GM12878 (cell line): ENCODE data around the gene TMEM53. TPM values are rescaled to one million over a fixed set of nuclear protein-coding genes. Genes with fewer than 3 reads are reported as not detected.

ENCODE experiments used
- ATAC-seq: fragments of 200-7000 bp; cut with Tn5 transposase; 3 replicates; pipeline ENCODE4 v1.9.1; 2020; ENCODE audit warnings: mild to moderate bottlenecking, moderate library complexity
- BruUV-seq: library from RNA; stranded (reverse); fragments of 400-500 nt; replicated peaks from 2 replicates; lab custom pipeline; 2021; lab: Mats Ljungman, UMichigan
- CTCF ChIA-PET: fragments of 300-600 bp; sonication (Branson Sonifier 250); formaldehyde crosslinking; extraction: SDS; loops from one replicate; lab custom pipeline; 2021; ENCODE audit warnings: inconsistent platforms; lab: Yijun Ruan, JAX
- POLR2A ChIA-PET: fragments of 350-600 bp; formaldehyde crosslinking; extraction: SDS; loops from one replicate; lab custom pipeline; 2021; ENCODE audit warnings: inconsistent platforms; lab: Charles Lee
- RAD21 ChIA-PET: fragments of 300-600 bp; sonication (Branson Sonifier 250); formaldehyde crosslinking; loops from one replicate; lab custom pipeline; 2023; ENCODE audit warnings: antibody characterized with exemption; ENCODE audit not compliant: unreplicated experiment; lab: Charles Lee
- SMC1A ChIA-PET: fragments of 300-600 bp; sonication (Branson Sonifier 250); formaldehyde crosslinking; loops from one replicate; lab custom pipeline; 2023; ENCODE audit not compliant: unreplicated experiment, uncharacterized antibody; lab: Charles Lee
- DNase-seq: peaks from one replicate; pipeline ENCODE4 v3.0.0-alpha.2; 2011; ENCODE audit warnings: low read depth, low spot score
- FAIRE-seq: peaks from 3 replicates; lab custom pipeline; 2011; peaks lifted over from hg19 to GRCh38; lab: Jason Lieb, UNC
- H2AFZ ChIP-seq: 2 replicates; pipeline ENCODE4 v1.6.0; 2011; ENCODE audit warnings: low read depth, low read length, control low read depth; ENCODE audit not compliant: control insufficient read depth
- H3K27ac ChIP-seq: 2 replicates; pipeline ENCODE4 v1.5.1; 2011; ENCODE audit warnings: control low read depth; ENCODE audit not compliant: control insufficient read depth, insufficient read depth
- H3K27me3 ChIP-seq, 2 experiments: replicated peaks in 1 of 2; 2 replicates each; pipeline versions ENCODE4 v1.6.0 to v1.6.1; 2011; ENCODE audit warnings: low read length in 1 of 2; ENCODE audit not compliant: control insufficient read depth in 2 of 2, insufficient read depth in 2 of 2
- H3K36me3 ChIP-seq, 2 experiments: 2 replicates each; pipeline ENCODE4 v1.5.1; 2011; ENCODE audit warnings: low read length in 1 of 2; ENCODE audit not compliant: control insufficient read depth in 2 of 2, insufficient read depth in 2 of 2
- H3K4me1 ChIP-seq: 2 replicates; pipeline ENCODE4 v1.6.1; 2011; ENCODE audit warnings: mild to moderate bottlenecking, low read length, moderate library complexity, mixed read lengths; ENCODE audit not compliant: control insufficient read depth, insufficient read depth
- H3K4me2 ChIP-seq: 2 replicates; pipeline ENCODE4 v1.6.0; 2011; ENCODE audit warnings: control low read depth; ENCODE audit not compliant: control insufficient read depth, insufficient read depth
- H3K4me3 ChIP-seq: fragments of 200-600 bp; sonication (generic); 2 replicates; pipeline ENCODE4 v1.5.1; 2016
- H3K79me2 ChIP-seq: 2 replicates; pipeline ENCODE4 v1.6.0; 2011; ENCODE audit warnings: low read length; ENCODE audit not compliant: control insufficient read depth, insufficient read depth
- H3K9ac ChIP-seq: 2 replicates; pipeline ENCODE4 v1.8.0; 2011; ENCODE audit warnings: low read length, control low read depth, mixed read lengths; ENCODE audit not compliant: control insufficient read depth, insufficient read depth
- H3K9me3 ChIP-seq: replicated peaks from 3 replicates; pipeline ENCODE4 v1.5.1; 2011; ENCODE audit warnings: mild to moderate bottlenecking, low read length; ENCODE audit not compliant: control insufficient read depth, insufficient read depth
- H4K20me1 ChIP-seq: 2 replicates; pipeline ENCODE4 v1.6.0; 2011; ENCODE audit not compliant: control insufficient read depth, insufficient read depth
- CEBPZ ChIP-seq: fragments of 150-350 bp; IDR thresholded peaks from 2 replicates; pipeline ENCODE4 v1.6.1; 2016; ENCODE audit warnings: low read depth, low read length
- ETV6 ChIP-seq, 2 experiments: fragments of 450-650 bp in 1 of 2; IDR thresholded peaks in 1 of 2; conservative IDR thresholded peaks in 1 of 2; 2 replicates each; pipeline ENCODE4 v1.6.1; 2014; ENCODE audit warnings: antibody characterized with exemption in 1 of 2, borderline replicate concordance in 1 of 2, low read depth in 1 of 2, mild to moderate bottlenecking in 1 of 2, moderate library complexity in 1 of 2
- HDAC2 ChIP-seq: fragments of 200-600 bp; sonication (generic); IDR thresholded peaks from 2 replicates; pipeline ENCODE4 v1.6.1; 2017
- MTA3 ChIP-seq: IDR thresholded peaks from 2 replicates; pipeline ENCODE4 v1.6.1; 2012; ENCODE audit warnings: low read length, inconsistent platforms, borderline replicate concordance
- MYB ChIP-seq: fragments of 150-350 bp; IDR thresholded peaks from 2 replicates; pipeline ENCODE4 v1.6.1; 2014; ENCODE audit warnings: mild to moderate bottlenecking, low read depth, low read length, borderline replicate concordance
- NR2C1 ChIP-seq: fragments of 450-650 bp; IDR thresholded peaks from 2 replicates; pipeline ENCODE4 v1.6.1; 2017; ENCODE audit warnings: antibody characterized with exemption, mild to moderate bottlenecking, moderate library complexity
- SMAD5 ChIP-seq: IDR thresholded peaks from 2 replicates; pipeline ENCODE4 v1.6.1; 2016; ENCODE audit warnings: antibody characterized with exemption, low read depth
- SP1 ChIP-seq: IDR thresholded peaks from one replicate; pipeline ENCODE4 v1.6.1; 2011; ENCODE audit warnings: low read depth, low read length
- ZBED1 ChIP-seq: IDR thresholded peaks from 2 replicates; pipeline ENCODE4 v1.6.1; 2016; ENCODE audit warnings: borderline replicate concordance
- WGBS: methylation state at CpG from one replicate; pipeline ENCODE4 v1.1.6; 2016; ENCODE audit warnings: low lambda C conversion rate; ENCODE audit not compliant: insufficient replicate concordance, insufficient coverage; ENCODE audit errors: missing lambda C conversion rate; 5-methylcytosine and 5-hydroxymethylcytosine counted together
- in situ Hi-C: fragments of 300-500 bp; cut with MboI; formaldehyde crosslinking; loops from 9 replicates; pipeline ENCODE4 v1.14.3; 2018; ENCODE audit warnings: mixed read lengths
- intact Hi-C: fragments of 100-400 bp; cut with micrococcal nuclease; formaldehyde crosslinking; loops from one replicate; pipeline ENCODE4 v1.14.2; 2022; ENCODE audit not compliant: unreplicated experiment
- polyA plus RNA-seq, 11 experiments: library from polyadenylated mRNA; depleted of rRNA in 4 of 11; unstranded in 6 of 11; stranded (reverse) in 5 of 11; fragments of >200 nt; fragmentation: Nextera tagmentation in 4 of 11; fragmentation: Illumina TruSeq in 1 of 11; extraction: Ambion mirVana in 4 of 11; extraction: Trizol in 1 of 11; gene quantifications; 1 replicate in 1 of 11; 2 replicates in 10 of 11; pipeline versions ENCODE4 v1.2.1 to v1.2.3, GENCODE V29; 2011 to 2016; ENCODE audit warnings: inconsistent platforms in 2 of 11, missing spikeins in 2 of 11, low read depth in 1 of 11
- total RNA-seq, 4 experiments: library from RNA; depleted of rRNA in 3 of 4; stranded (reverse); fragments of >200 nt in 3 of 4; fragmentation: Illumina TruSeq in 1 of 4; extraction: Trizol in 1 of 4; gene quantifications; 2 replicates each; pipeline versions ENCODE4 v1.2.1 to v1.2.3, GENCODE V29; 2013 to 2021
- TF ChIP-seq, protein P1 (sequence below): fragments of 450-650 bp; formaldehyde crosslinking; IDR thresholded peaks from 2 replicates; pipeline ENCODE4 v1.4.0; 2022; ENCODE audit warnings: mild to moderate bottlenecking, moderate library complexity

Gene TMEM53
- total and polyA plus RNA-seq, 10 of the 15 experiments (the other 5 are each of a cell fraction or from before 2014, with no cell fraction given): 3.1 to 23.9 (median 11.1) TPM

GRCh38 chr1:44616991-44617702, 57.1 kb downstream of the TMEM53 start (continued):
- TF ChIP-seq CEBPZ: no peak

- intact Hi-C loops: no loop called here
- ATAC-seq: no peak
- Histone ChIP-seq H3K27ac (no peak overlapping the region), H3K79me2 (no peaks in the 10 kb centered on the region), H3K4me3 (no peak overlapping the region), H3K9ac (no peak overlapping the region), H4K20me1 (no peaks in the 10 kb centered on the region), H3K4me2 (no peak overlapping the region)
- no peak for TF ChIP-seq NR2C1
- TF ChIP-seq MYB: no peak
- TF ChIP-seq, protein P1, sequence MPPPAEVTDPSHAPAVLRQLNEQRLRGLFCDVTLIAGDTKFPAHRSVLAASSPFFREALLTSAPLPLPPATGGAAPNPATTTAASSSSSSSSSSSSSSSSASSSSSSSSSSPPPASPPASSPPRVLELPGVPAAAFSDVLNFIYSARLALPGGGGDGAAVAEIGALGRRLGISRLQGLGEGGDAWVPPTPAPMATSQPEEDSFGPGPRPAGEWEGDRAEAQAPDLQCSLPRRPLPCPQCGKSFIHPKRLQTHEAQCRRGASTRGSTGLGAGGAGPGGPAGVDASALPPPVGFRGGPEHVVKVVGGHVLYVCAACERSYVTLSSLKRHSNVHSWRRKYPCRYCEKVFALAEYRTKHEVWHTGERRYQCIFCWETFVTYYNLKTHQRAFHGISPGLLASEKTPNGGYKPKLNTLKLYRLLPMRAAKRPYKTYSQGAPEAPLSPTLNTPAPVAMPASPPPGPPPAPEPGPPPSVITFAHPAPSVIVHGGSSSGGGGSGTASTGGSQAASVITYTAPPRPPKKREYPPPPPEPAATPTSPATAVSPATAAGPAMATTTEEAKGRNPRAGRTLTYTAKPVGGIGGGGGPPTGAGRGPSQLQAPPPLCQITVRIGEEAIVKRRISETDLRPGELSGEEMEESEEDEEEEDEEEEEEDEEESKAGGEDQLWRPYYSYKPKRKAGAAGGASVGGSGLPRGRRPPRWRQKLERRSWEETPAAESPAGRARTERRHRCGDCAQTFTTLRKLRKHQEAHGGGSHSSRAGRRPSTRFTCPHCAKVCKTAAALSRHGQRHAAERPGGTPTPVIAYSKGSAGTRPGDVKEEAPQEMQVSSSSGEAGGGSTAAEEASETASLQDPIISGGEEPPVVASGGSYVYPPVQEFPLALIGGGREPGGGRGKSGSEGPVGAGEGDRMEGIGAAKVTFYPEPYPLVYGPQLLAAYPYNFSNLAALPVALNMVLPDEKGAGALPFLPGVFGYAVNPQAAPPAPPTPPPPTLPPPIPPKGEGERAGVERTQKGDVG (CRISPR knock-in tag): no peak
- no peak for TF ChIP-seq SP1
- TF ChIP-seq SMAD5: no peak
- TF ChIP-seq ZBED1: no peak
- TF ChIP-seq ETV6 (conservative IDR thresholded peaks at IDR 0.05 in 1 of 2, IDR thresholded peaks at IDR 0.05 in 1 of 2; ENCODE audit: borderline replicate concordance in 1 of 2, low read depth in 1 of 2): no peak
- no peak for TF ChIP-seq HDAC2
- no peak for TF ChIP-seq MTA3
- TF ChIP-seq, all 136 proteins: peak for 0
- SMC1A ChIA-PET: interaction anchor here (1.2 kb wide), 1 partner anchor 44 kb away, joined by 3 read pairs; no protein-coding TSS in a partner anchor
- CTCF ChIA-PET: interaction anchor here (1.3 to 1.9 kb wide), 2 partner anchors 22 to 36 kb away, joined by 7 to 9 read pairs; no protein-coding TSS in a partner anchor
- DNase-seq: no peak
- Histone ChIP-seq H3K9me3 (no peaks in the 10 kb centered on the region), H2AFZ (no peak overlapping the region), H3K36me3 (no peaks in the 10 kb centered on the region), H3K4me1 (no peaks in the 10 kb centered on the region), H3K27me3 (no peaks in the 10 kb centered on the region; a peak in 3 of 4 replicates)
- FAIRE-seq: no peak
- WGBS: 15% methylated on average over 4 of the region's 4 CpGs
- RAD21 ChIA-PET: no interaction called here
- in situ Hi-C loops: no loop called here
- no TSS peak for BruUV-seq
- POLR2A ChIA-PET: no interaction called here
Observed at GRCh38 chr1:44616284-44616990, 57.8 kb downstream of the TMEM53 start.
